HG03575 (cell line): ENCODE data around the gene MAML3.
"Not testable (repeated sequence)": the region's sequence is repeated elsewhere in the genome, so short reads cannot be mapped to it uniquely, and the experiment has no call there.

Experiments used
- ATAC-seq: cut with Tn5 transposase; IDR thresholded peaks from one replicate; pipeline ENCODE4 v1.9.1; 2021; ENCODE audit not compliant: unreplicated experiment, insufficient number of reproducible peaks, low FRiP score; ENCODE audit errors: extremely low read depth

MAML3 gene

DNA sequence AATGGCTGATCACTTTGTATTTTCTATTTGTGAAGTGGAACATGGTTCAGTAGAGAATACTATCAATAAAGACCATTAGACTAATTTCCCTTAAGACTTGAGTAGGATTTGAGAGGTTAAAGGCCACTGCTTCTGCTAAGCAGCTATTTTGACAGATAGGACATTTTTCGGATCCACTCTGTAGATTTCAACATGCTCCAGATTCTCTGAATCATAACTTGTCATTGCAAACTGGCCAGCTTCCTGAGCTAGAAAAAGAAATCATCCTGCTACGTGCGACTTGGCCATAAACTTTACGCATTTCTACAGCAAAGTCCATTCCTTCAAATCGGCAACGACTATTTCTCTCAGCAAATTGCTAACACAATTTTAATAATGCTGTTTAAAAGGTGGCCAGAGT, 433.2 kb downstream of the MAML3 start:
- no peak for ATAC-seq

DNA sequence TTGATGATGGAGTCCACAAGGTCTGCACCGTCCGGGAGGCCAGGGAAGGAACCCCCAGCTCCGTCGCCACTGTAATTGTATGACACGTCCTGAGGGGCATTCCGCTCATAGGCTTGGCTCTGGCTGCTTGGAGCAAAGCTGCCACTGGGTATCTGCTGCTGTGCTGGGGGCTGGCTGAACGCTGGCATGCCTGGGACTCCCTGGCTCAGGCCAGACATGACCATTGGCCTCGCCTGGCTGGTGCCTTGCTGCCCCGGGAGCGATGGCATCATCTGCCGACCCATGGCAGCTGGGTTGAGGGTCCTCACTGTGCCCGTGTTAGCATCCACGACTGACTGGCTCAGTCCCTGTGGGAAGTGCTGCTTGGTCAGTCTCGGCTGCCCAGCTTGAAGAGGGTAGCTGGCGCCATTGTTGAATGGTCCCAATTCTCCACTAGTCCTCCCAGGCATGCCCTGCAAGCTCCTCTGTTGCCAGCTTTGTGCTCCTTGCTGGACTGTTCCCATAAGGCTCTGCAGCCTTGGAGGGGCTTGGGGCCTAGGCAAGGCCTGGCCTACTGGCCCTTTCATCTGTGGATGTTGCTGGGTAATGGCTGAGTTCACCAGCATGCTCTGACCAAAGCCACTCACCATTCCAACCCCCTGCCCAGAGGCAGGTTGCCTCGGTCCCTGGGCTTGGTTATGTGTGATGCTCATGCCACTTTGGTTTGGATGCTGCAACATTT, 434.4 kb downstream of the MAML3 start:
- no peak for ATAC-seq

GRCh38 chr4:139718833-139719232, 435.2 kb downstream of the MAML3 start:
- ATAC-seq: no peak

DNA sequence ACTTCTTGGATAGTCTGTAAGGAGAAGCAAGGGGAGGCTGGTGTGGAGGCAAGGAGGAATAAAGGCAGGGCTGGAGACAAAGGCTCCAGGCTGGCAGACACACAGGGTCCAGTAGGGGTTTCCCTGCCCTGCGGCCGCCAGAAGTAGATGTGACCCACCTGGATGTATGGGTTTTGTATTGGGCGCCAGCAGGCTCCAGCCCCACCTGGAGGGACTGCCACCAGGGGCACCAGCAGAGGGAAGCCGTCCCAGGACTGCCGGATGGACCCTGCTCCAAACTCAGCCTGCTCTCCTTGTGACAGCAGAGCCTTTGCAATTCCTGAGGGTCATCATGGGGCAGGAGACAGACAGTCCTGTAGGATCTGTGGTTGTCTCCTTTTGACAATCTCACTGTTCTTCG, 435.6 kb downstream of the MAML3 start:
- ATAC-seq: no peak

- ATAC-seq: no peak
These were observed 438.1 kb downstream of the MAML3 start for GRCh38 chr4:139715746-139716391.

DNA sequence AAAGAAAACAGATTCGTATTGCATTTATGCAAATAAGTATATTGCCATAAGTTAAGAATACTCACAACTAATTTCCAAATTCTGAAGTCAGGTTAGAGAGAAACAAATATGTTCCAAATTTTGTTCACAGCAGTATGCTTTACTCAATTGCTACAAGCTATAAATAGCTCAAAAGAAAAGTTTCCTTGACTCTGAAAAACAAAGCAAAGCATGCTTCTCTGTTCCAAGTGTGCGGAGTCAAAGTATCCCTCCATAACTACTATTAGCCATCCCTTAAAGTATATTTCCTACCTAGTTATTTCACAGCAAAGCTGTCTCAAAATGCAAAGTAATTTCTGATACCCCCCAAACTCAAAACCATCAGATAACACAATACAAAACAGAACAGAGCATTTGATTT, 441.1 kb downstream of the MAML3 start:
- no peak for ATAC-seq

DNA sequence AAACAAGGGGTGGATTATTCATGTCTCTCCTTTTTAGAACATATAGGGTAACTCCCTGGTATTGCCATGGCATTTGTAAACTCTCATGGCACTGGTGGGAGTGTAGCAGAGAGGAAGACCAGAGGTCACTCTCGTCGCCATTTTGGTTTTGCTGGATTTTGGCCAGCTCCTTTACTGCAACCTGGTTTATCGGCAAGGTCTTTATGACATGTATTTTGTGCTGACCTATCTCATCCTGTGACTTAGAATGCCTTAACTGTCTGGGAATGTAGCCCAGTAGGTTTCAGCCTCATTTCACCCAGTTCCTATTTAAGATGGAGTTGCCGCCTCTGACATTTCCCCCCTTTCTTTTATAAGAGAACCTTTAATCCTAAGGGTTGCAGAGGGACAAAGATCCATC, 442.5 kb downstream of the MAML3 start:
- no peak for ATAC-seq

DNA sequence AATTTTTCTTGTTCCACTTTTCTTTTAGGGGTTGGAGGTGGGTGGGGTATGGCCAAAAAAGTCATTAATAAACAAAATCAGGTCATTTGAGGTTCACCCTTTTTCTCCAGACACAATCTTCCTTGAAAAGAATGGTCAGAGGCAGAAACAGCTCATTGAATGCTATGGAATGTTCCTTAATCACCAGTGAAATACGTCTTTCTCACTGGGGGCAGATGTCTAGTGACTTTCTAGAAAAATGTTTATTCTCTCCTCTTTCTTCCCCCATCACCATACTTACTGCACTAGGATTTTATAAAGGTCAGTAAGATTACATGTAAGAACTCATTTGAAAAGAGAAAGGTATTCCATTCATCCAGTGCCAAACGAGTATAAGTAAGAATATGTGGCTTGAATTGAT, 443.9 kb downstream of the MAML3 start:
- ATAC-seq: no peak

DNA sequence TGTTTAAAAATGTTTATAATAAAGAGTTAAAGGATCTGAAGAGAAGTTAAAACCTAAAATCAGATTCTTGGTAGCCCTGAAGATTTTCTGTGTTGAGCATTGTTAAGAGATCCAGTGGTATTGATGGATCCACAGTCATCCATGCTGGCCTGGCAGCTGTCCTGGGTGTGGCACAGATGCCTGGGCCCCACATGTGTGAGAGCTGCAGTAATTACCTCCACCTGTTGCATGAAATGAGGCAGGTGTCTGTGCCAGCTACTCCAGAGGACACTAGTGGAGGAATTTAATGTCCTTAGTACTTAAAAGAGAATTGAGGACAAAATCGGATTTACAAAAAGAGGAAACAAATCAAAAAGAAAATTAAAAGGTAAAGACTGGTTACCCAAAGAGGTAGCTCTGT, 444.3 kb downstream of the MAML3 start:
- ATAC-seq: no peak

DNA sequence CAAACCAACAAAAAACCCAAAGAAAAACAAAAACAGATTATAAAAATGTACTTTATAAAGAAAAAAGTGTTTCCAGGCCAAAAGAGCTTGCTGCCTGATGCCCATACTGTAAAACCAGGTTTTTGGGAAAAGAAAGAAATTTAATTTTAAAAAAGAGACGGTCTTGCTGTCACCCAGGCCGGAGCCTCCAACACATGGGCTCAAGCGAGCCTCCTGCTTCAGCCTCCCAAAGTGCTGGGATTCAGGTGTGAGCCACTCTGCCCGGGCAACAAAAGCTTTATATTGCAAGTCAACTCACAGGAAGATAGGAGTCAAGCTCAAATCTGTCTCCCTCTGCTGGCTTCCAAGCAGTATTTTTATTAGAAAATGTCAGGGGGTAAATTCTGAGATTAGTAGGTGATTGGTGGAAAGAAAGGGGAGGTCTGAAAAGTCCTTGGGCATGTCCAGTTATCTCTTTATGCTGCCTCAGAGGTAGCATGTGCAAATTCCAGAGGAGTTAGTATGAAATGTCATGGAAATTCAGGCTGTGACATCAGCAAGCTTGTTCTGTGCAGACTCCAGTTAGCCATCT, 449.0 kb downstream of the MAML3 start:
- no peak for ATAC-seq

- no peak for ATAC-seq
These were observed 453.4 kb downstream of the MAML3 start for GRCh38 chr4:139700568-139700967.

- not testable (repeated sequence) for ATAC-seq
These were observed 455.6 kb downstream of the MAML3 start for GRCh38 chr4:139698167-139698925.

DNA sequence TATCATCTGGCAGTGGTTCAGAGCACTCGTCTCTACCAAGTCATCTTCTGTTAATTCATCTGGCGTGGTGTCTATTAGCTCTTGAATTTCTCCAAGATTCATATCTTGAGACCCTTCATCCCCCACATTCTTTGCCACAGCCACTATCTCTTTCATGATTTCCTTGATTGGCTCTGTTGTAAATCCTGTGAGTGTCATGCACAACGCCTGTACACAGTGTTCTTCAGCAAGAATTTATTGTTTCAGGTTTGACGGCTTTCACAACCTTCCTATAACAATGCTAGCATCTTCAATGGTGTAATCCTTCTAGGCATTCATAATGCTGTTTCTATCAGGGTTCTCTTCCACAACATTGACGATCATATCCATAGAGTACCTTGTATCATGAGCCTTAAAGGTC, 457.5 kb downstream of the MAML3 start:
- ATAC-seq: no peak

GRCh38 chr4:139694522-139695107, 459.4 kb downstream of the MAML3 start:
- no peak for ATAC-seq

DNA sequence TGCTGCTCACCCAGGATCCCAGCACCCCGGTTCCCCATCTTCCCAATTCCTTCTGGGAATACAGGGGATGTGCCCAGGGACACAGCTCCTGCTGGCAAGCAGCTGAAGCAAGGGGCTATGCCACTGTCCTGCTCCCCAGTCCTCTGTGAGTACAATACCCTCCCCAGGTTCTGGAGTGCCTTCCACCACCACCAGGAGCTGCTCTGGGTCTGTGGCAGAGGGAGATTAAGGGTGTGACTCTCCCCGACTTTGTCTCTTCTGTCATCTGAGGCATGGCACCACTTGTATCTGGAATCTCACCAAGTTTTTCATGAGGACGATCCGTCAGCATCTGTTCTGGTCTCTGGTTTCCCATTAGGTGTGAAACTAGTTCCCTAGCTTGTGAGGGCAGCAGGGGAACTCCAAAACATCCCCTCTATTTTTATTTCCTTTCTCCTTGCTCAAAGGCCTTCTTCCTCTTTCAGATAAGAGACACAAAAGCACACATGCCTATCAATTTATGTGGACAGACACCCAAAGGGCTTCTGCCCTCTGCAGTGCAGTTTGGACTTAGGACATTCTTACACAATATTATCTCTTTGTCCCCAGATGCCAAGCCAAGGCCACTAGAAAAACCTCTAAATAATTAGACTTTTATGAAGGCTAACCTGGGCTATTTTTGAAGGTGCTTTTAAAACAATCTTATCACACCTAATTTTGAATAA, 461.5 kb downstream of the MAML3 start:
- ATAC-seq: no peak

GRCh38 chr4:139690419-139690818, 463.6 kb downstream of the MAML3 start:
- no peak for ATAC-seq

DNA sequence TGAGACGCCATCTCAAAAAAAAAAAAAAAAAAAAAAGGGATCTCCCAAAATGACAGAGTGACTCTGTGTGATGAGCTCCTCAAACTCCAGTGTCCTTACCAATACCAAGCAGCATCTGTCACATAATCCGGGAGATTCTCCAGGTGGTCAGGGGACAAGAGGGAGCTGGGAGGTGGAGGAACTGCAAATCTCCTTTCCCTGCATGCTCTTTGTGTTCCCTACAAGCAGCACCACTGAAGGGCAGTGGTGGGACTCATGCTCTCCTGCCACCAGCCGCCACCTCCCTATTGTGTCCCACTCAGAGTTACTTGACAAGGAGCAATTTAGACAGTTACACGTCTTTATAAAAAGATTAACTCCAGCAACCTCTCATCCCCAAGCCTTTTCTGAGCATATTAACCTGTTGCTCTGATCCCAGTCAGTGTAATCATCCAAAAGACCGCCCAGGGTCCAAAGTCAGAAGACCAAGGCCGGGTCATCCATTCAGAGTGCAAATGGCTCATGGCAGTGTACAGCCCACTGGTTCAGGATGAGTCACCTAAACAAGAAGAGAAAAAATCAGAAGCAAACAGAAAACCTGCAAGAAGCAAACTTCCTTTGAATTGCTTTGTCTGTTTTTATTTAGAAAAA, 464.8 kb downstream of the MAML3 start:
- no peak for ATAC-seq

DNA sequence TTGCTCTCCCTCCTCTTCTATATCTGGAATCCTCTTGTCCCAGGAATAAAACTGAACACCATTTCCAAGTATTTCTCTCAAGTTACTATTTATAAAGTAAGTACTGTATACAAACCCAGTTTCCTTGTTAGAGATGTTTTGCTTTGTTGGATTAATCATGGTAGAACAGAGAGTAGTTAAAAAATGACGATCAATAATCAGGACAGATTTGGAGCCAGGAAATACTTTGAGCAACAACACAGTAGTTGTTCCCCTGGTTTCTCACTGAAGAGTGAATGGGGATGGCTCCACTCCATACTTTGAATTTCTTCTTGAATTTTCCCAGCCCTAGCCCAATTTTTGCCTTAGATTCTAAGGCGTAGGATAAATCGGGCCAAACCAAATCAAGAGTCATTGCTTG, 467.0 kb downstream of the MAML3 start:
- no peak for ATAC-seq
